WTC11 (cell line): ENCODE data around the gene BASP1. TPM values are rescaled to one million over a fixed set of nuclear protein-coding genes. Genes with fewer than 3 reads are reported as not detected.

Experiments used
- ATAC-seq: fragments of 200-7000 bp; cut with Tn5 transposase; 2 replicates; pipeline ENCODE4 v1.10.0; 2021; ENCODE audit warnings: mild to moderate bottlenecking, moderate library complexity
- CTCF ChIA-PET: fragments of 300-600 bp; sonication (Branson Sonifier 250); formaldehyde crosslinking; loops from one replicate; lab custom pipeline; 2021; ENCODE audit warnings: antibody characterized with exemption; lab: Charles Lee
- POLR2A ChIA-PET: fragments of 350-600 bp; sonication (Branson Sonifier 250); formaldehyde crosslinking; loops from one replicate; lab custom pipeline; 2021; ENCODE audit warnings: antibody characterized with exemption; lab: Charles Lee
- DNase-seq: peaks from one replicate; pipeline ENCODE4 v3.0.0; 2021; ENCODE audit warnings: low spot score
- H3K27ac Mint-ChIP-seq: 2 replicates; pipeline ENCODE4 v1.8.0; 2021; ENCODE audit warnings: mixed read lengths
- H3K27me3 Mint-ChIP-seq: 2 replicates; pipeline ENCODE4 v1.8.0; 2021; ENCODE audit warnings: low read depth, mild to moderate bottlenecking, moderate library complexity, mixed read lengths
- H3K36me3 Mint-ChIP-seq: 2 replicates; pipeline ENCODE4 v1.8.0; 2021; ENCODE audit warnings: mixed read lengths
- H3K4me1 Mint-ChIP-seq: 2 replicates; pipeline ENCODE4 v1.8.0; 2022; ENCODE audit warnings: mixed read lengths
- H3K4me3 Mint-ChIP-seq: 2 replicates; pipeline ENCODE4 v1.8.0; 2021; ENCODE audit warnings: mild to moderate bottlenecking, moderate library complexity, mixed read lengths
- H3K9me3 Mint-ChIP-seq: 2 replicates; pipeline ENCODE4 v1.8.0; 2021; ENCODE audit warnings: mixed read lengths
- AR ChIP-seq: fragments of 250-450 bp; sonication (Bioruptor Pico); IDR thresholded peaks from 2 replicates; pipeline ENCODE4 v1.9.0; 2021; ENCODE audit warnings: mild to moderate bottlenecking
- ATF3 ChIP-seq: sonication (generic); formaldehyde crosslinking; conservative IDR thresholded peaks from 2 replicates; pipeline ENCODE4 v1.8.1; 2022; ENCODE audit warnings: mild to moderate bottlenecking, missing genetic modification reagents
- CREM ChIP-seq: sonication (generic); formaldehyde crosslinking; IDR thresholded peaks from 2 replicates; pipeline ENCODE4 v1.8.1; 2022; ENCODE audit warnings: mild to moderate bottlenecking, missing genetic modification reagents, moderate library complexity
- ESRRA ChIP-seq: sonication (generic); formaldehyde crosslinking; IDR thresholded peaks from 2 replicates; pipeline ENCODE4 v1.8.1; 2022; ENCODE audit warnings: mild to moderate bottlenecking, missing genetic modification reagents, borderline replicate concordance
- FOXJ3 ChIP-seq: sonication (generic); formaldehyde crosslinking; IDR thresholded peaks from 2 replicates; pipeline ENCODE4 v1.9.0; 2021; ENCODE audit warnings: missing genetic modification reagents, mild to moderate bottlenecking, borderline replicate concordance
- FOXP1 ChIP-seq: sonication (generic); formaldehyde crosslinking; IDR thresholded peaks from 2 replicates; pipeline ENCODE4 v1.8.0; 2022; ENCODE audit warnings: missing genetic modification reagents, mild to moderate bottlenecking, moderate library complexity, borderline replicate concordance
- GTF2I ChIP-seq: fragments of 250-450 bp; sonication (Bioruptor Pico); conservative IDR thresholded peaks from 2 replicates; pipeline ENCODE4 v1.4.0; 2021; ENCODE audit warnings: mild to moderate bottlenecking
- HMGA2 ChIP-seq: fragments of 250-450 bp; sonication (Bioruptor Pico); IDR thresholded peaks from 2 replicates; pipeline ENCODE4 v1.4.0; 2021; ENCODE audit warnings: mild to moderate bottlenecking, moderate library complexity
- JAZF1 ChIP-seq: fragments of 250-450 bp; sonication (Bioruptor Pico); IDR thresholded peaks from 2 replicates; pipeline ENCODE4 v1.9.0; 2021; ENCODE audit warnings: moderate library complexity, mild to moderate bottlenecking, inconsistent platforms
- KAT7 ChIP-seq: sonication (generic); formaldehyde crosslinking; IDR thresholded peaks from 2 replicates; pipeline ENCODE4 v1.8.1; 2023; ENCODE audit warnings: missing genetic modification reagents, mild to moderate bottlenecking, borderline replicate concordance
- MYBL2 ChIP-seq: sonication (generic); formaldehyde crosslinking; IDR thresholded peaks from 2 replicates; pipeline ENCODE4 v1.8.1; 2023; ENCODE audit warnings: mild to moderate bottlenecking, moderate library complexity, missing genetic modification reagents
- RELA ChIP-seq: sonication (generic); formaldehyde crosslinking; IDR thresholded peaks from 2 replicates; pipeline ENCODE4 v1.8.1; 2022; ENCODE audit warnings: missing genetic modification reagents, mild to moderate bottlenecking, borderline replicate concordance
- TP53 ChIP-seq: sonication (generic); formaldehyde crosslinking; IDR thresholded peaks from 2 replicates; pipeline ENCODE4 v1.8.1; 2023; ENCODE audit warnings: mild to moderate bottlenecking, missing genetic modification reagents
- ZNF121 ChIP-seq: sonication (generic); formaldehyde crosslinking; IDR thresholded peaks from 2 replicates; pipeline ENCODE4 v1.8.0; 2023; ENCODE audit warnings: missing genetic modification reagents
- ZNF138 ChIP-seq: sonication (generic); formaldehyde crosslinking; conservative IDR thresholded peaks from 2 replicates; pipeline ENCODE4 v1.8.1; 2022; ENCODE audit warnings: mild to moderate bottlenecking, moderate library complexity, missing genetic modification reagents
- ZNF219 ChIP-seq: sonication (generic); formaldehyde crosslinking; IDR thresholded peaks from 2 replicates; pipeline ENCODE4 v1.8.0; 2023; ENCODE audit warnings: missing genetic modification reagents, mild to moderate bottlenecking, borderline replicate concordance
- ZNF232 ChIP-seq: sonication (generic); formaldehyde crosslinking; IDR thresholded peaks from 2 replicates; pipeline ENCODE4 v1.8.0; 2022; ENCODE audit warnings: mild to moderate bottlenecking, missing genetic modification reagents
- ZNF671 ChIP-seq: fragments of 250-450 bp; sonication (Bioruptor Pico); IDR thresholded peaks from 2 replicates; pipeline ENCODE4 v1.8.0; 2021; ENCODE audit warnings: mild to moderate bottlenecking
- total RNA-seq: library from RNA; stranded (reverse); gene quantifications from 3 replicates; pipeline ENCODE4 v1.2.3, GENCODE V29; 2021
- TF ChIP-seq, protein P1 (sequence below): sonication (generic); formaldehyde crosslinking; IDR thresholded peaks from 2 replicates; pipeline ENCODE4 v1.8.1; 2023; ENCODE audit warnings: mild to moderate bottlenecking, missing genetic modification reagents
- TF ChIP-seq, protein P2 (sequence below): sonication (generic); formaldehyde crosslinking; IDR thresholded peaks from 2 replicates; pipeline ENCODE4 v1.8.0; 2022; ENCODE audit warnings: mild to moderate bottlenecking, missing genetic modification reagents
- TF ChIP-seq, protein P3 (sequence below): sonication (generic); formaldehyde crosslinking; IDR thresholded peaks from 2 replicates; pipeline ENCODE4 v1.8.1; 2022; ENCODE audit warnings: missing genetic modification reagents, borderline replicate concordance
- TF ChIP-seq, protein P4 (sequence below): sonication (generic); formaldehyde crosslinking; IDR thresholded peaks from 2 replicates; pipeline ENCODE4 v1.8.0; 2023; ENCODE audit warnings: missing genetic modification reagents, mild to moderate bottlenecking, borderline replicate concordance

BASP1 gene
- total RNA-seq, 1 experiment from 2014 or later = 108 TPM

DNA sequence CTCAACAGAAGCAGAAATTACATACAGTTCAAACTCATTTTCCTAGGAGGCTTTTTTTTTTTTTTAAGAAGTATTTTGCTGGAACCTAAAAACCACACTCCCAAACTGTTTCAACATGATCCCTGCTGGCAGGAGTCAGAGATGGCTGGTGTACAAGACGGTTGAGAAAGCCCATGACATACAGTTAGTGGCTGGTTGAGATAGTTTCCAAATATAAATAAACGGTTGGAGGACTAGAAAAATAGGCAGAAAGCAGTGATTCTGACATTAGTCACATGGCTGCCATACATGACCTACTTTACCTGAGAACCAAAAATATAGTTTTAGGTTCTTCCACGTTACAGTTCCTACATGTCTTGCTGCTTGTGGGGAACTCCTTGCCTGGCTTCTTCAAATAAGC lies 31.7 kb upstream of the BASP1 start:
- Mint-ChIP-seq H3K4me1 (peaks cover 11% of the 10 kb centered on the region), H3K4me3 (no peak overlapping the region), H3K27me3 (no peaks in the 10 kb centered on the region), H3K27ac (no peak overlapping the region), H3K36me3 (no peaks in the 10 kb centered on the region), H3K9me3 (peaks cover 4% of the 10 kb centered on the region)
- DNase-seq = no peak
- ChIA-PET CTCF (interaction anchor here (1.0 to 1.7 kb wide), 2 partner anchors 129 to 506 kb away, joined by 3 to 4 read pairs; no protein-coding TSS in a partner anchor), POLR2A (no interaction called here)
- no peak for ATAC-seq
- TF ChIP-seq ZNF232 (CRISPR knock-in tag) = no peak
- TF ChIP-seq MYBL2 (CRISPR knock-in tag) = no peak
- TF ChIP-seq, protein P1, sequence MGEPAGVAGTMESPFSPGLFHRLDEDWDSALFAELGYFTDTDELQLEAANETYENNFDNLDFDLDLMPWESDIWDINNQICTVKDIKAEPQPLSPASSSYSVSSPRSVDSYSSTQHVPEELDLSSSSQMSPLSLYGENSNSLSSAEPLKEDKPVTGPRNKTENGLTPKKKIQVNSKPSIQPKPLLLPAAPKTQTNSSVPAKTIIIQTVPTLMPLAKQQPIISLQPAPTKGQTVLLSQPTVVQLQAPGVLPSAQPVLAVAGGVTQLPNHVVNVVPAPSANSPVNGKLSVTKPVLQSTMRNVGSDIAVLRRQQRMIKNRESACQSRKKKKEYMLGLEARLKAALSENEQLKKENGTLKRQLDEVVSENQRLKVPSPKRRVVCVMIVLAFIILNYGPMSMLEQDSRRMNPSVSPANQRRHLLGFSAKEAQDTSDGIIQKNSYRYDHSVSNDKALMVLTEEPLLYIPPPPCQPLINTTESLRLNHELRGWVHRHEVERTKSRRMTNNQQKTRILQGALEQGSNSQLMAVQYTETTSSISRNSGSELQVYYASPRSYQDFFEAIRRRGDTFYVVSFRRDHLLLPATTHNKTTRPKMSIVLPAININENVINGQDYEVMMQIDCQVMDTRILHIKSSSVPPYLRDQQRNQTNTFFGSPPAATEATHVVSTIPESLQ (CRISPR knock-in tag) = no peak
- no peak for TF ChIP-seq CREM (CRISPR knock-in tag)
- TF ChIP-seq GTF2I (CRISPR knock-in tag) = no peak
- TF ChIP-seq KAT7 (CRISPR knock-in tag) = no peak

GRCh38 chr5:17186256-17186655 lies 31.2 kb upstream of the BASP1 start:
- peaks cover 14% of the 10 kb centered on the region for H3K4me1 Mint-ChIP-seq
- H3K4me3 Mint-ChIP-seq = no peak overlapping the region
- ATAC-seq (no peak), DNase-seq (no peak)
- no peaks in the 10 kb centered on the region for H3K27me3 Mint-ChIP-seq
- CTCF ChIA-PET = interaction anchor here (1.0 to 1.7 kb wide), 2 partner anchors 130 to 506 kb away, joined by 3 to 4 read pairs; no protein-coding TSS in a partner anchor
- no peaks in the 10 kb centered on the region for H3K36me3 Mint-ChIP-seq
- peaks cover 4% of the 10 kb centered on the region for H3K9me3 Mint-ChIP-seq
- POLR2A ChIA-PET = no interaction called here
- no peak overlapping the region for H3K27ac Mint-ChIP-seq
- TF ChIP-seq FOXJ3 (no peak), AR (CRISPR knock-in tag) (no peak), ESRRA (CRISPR knock-in tag) (no peak), FOXP1 (CRISPR knock-in tag) (no peak), HMGA2 (CRISPR knock-in tag) (no peak), RELA (no peak), ZNF121 (CRISPR knock-in tag) (no peak), ZNF138 (no peak), TP53 (no peak), ZNF219 (CRISPR knock-in tag) (no peak), ATF3 (no peak), JAZF1 (CRISPR knock-in tag) (no peak), ZNF671 (CRISPR knock-in tag) (no peak)
- TF ChIP-seq, protein P2, sequence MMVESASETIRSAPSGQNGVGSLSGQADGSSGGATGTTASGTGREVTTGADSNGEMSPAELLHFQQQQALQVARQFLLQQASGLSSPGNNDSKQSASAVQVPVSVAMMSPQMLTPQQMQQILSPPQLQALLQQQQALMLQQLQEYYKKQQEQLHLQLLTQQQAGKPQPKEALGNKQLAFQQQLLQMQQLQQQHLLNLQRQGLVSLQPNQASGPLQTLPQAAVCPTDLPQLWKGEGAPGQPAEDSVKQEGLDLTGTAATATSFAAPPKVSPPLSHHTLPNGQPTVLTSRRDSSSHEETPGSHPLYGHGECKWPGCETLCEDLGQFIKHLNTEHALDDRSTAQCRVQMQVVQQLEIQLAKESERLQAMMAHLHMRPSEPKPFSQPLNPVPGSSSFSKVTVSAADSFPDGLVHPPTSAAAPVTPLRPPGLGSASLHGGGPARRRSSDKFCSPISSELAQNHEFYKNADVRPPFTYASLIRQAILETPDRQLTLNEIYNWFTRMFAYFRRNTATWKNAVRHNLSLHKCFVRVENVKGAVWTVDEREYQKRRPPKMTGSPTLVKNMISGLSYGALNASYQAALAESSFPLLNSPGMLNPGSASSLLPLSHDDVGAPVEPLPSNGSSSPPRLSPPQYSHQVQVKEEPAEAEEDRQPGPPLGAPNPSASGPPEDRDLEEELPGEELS (CRISPR knock-in tag) = no peak
- TF ChIP-seq, protein P3, sequence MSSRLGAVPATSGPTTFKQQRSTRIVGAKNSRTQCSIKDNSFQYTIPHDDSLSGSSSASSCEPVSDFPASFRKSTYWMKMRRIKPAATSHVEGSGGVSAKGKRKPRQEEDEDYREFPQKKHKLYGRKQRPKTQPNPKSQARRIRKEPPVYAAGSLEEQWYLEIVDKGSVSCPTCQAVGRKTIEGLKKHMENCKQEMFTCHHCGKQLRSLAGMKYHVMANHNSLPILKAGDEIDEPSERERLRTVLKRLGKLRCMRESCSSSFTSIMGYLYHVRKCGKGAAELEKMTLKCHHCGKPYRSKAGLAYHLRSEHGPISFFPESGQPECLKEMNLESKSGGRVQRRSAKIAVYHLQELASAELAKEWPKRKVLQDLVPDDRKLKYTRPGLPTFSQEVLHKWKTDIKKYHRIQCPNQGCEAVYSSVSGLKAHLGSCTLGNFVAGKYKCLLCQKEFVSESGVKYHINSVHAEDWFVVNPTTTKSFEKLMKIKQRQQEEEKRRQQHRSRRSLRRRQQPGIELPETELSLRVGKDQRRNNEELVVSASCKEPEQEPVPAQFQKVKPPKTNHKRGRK (CRISPR knock-in tag) = no peak
- TF ChIP-seq, protein P4, sequence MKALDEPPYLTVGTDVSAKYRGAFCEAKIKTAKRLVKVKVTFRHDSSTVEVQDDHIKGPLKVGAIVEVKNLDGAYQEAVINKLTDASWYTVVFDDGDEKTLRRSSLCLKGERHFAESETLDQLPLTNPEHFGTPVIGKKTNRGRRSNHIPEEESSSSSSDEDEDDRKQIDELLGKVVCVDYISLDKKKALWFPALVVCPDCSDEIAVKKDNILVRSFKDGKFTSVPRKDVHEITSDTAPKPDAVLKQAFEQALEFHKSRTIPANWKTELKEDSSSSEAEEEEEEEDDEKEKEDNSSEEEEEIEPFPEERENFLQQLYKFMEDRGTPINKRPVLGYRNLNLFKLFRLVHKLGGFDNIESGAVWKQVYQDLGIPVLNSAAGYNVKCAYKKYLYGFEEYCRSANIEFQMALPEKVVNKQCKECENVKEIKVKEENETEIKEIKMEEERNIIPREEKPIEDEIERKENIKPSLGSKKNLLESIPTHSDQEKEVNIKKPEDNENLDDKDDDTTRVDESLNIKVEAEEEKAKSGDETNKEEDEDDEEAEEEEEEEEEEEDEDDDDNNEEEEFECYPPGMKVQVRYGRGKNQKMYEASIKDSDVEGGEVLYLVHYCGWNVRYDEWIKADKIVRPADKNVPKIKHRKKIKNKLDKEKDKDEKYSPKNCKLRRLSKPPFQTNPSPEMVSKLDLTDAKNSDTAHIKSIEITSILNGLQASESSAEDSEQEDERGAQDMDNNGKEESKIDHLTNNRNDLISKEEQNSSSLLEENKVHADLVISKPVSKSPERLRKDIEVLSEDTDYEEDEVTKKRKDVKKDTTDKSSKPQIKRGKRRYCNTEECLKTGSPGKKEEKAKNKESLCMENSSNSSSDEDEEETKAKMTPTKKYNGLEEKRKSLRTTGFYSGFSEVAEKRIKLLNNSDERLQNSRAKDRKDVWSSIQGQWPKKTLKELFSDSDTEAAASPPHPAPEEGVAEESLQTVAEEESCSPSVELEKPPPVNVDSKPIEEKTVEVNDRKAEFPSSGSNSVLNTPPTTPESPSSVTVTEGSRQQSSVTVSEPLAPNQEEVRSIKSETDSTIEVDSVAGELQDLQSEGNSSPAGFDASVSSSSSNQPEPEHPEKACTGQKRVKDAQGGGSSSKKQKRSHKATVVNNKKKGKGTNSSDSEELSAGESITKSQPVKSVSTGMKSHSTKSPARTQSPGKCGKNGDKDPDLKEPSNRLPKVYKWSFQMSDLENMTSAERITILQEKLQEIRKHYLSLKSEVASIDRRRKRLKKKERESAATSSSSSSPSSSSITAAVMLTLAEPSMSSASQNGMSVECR = no peak
